T-cell (primary cell): ENCODE results near the gene PSMC3. TPM values are rescaled to one million over a fixed set of nuclear protein-coding genes. Genes with fewer than 3 reads are reported as not detected.

Experiments
- ATAC-seq, 4 experiments: fragments of 200-7000 bp in 3 of 4; fragments of 150-1000 bp in 1 of 4; cut with Tn5 transposase; replicated peaks in 1 of 4; 1 replicate in 3 of 4; 2 replicates in 1 of 4; pipeline ENCODE4 v1.10.0; 2021; ENCODE audit warnings: moderate library complexity in 3 of 4, mild to moderate bottlenecking in 2 of 4, moderate number of reproducible peaks in 1 of 4
- CTCF ChIA-PET, 2 donors: fragments of 300-600 bp; sonication (Branson Sonifier 250); formaldehyde crosslinking; loops; one replicate each; lab custom pipeline; 2022; ENCODE audit warnings: antibody characterized with exemption in 2 of 2; lab: Charles Lee
- POLR2A ChIA-PET, 2 donors: fragments of 300-600 bp; sonication (Branson Sonifier 250); formaldehyde crosslinking; loops; one replicate each; lab custom pipeline; 2022; ENCODE audit warnings: antibody characterized with exemption in 2 of 2; lab: Charles Lee
- DNase-seq, 35 experiments: peaks; one replicate each; pipeline versions ENCODE4 v3.0.0 to v3.0.0-alpha.2; 2013 to 2023
- H3K27ac ChIP-seq: one replicate; pipeline ENCODE4 v1.5.1; 2013; ENCODE audit warnings: low read length
- H3K27me3 ChIP-seq, 2 experiments: replicated peaks in 1 of 2; 1 replicate in 1 of 2; 2 replicates in 1 of 2; pipeline versions ENCODE4 v1.6.1 to v1.7.0; 2013; ENCODE audit warnings: low read length in 1 of 2, mixed read lengths in 1 of 2; ENCODE audit not compliant: control insufficient read depth in 2 of 2, insufficient read depth in 2 of 2; ENCODE audit errors: extremely low read depth in 1 of 2
- H3K36me3 ChIP-seq, 2 donors: 1 replicate in 1 of 2; 2 replicates in 1 of 2; pipeline versions ENCODE4 v1.6.1 to v1.7.0; 2013; ENCODE audit warnings: low read length in 1 of 2; ENCODE audit not compliant: control insufficient read depth in 2 of 2, insufficient read depth in 1 of 2; ENCODE audit errors: extremely low read depth in 1 of 2
- H3K4me1 ChIP-seq, 2 experiments: 1 replicate in 1 of 2; 2 replicates in 1 of 2; pipeline versions ENCODE4 v1.6.1 to v1.7.0; 2013; ENCODE audit warnings: low read length in 2 of 2, mixed read lengths in 1 of 2; ENCODE audit not compliant: insufficient read depth in 2 of 2, control insufficient read depth in 1 of 2; ENCODE audit errors: extremely low read depth in 1 of 2
- H3K4me3 ChIP-seq, 2 donors: 1 replicate in 1 of 2; 2 replicates in 1 of 2; pipeline versions ENCODE4 v1.5.1 to v1.7.0; 2013; ENCODE audit warnings: mild to moderate bottlenecking in 2 of 2, low read length in 1 of 2, moderate library complexity in 1 of 2; ENCODE audit not compliant: control insufficient read depth in 1 of 2; ENCODE audit errors: extremely low read depth in 1 of 2
- H3K9me3 ChIP-seq: 2 replicates; pipeline ENCODE4 v1.7.0; 2013
- H3K27ac Mint-ChIP-seq, 2 donors: one replicate each; pipeline ENCODE4 v1.8.0; 2020 to 2021; ENCODE audit warnings: mild to moderate bottlenecking in 2 of 2, mixed read lengths in 2 of 2
- H3K27me3 Mint-ChIP-seq, 2 donors: one replicate each; pipeline ENCODE4 v1.8.0; 2021 to 2022; ENCODE audit warnings: mixed read lengths in 2 of 2
- H3K36me3 Mint-ChIP-seq: one replicate; pipeline ENCODE4 v1.8.0; 2021; ENCODE audit warnings: mixed read lengths
- H3K4me1 Mint-ChIP-seq, 3 donors: one replicate each; pipeline ENCODE4 v1.8.0; 2020 to 2022; ENCODE audit warnings: mixed read lengths in 3 of 3, mild to moderate bottlenecking in 1 of 3
- H3K4me3 Mint-ChIP-seq, 3 donors: one replicate each; pipeline ENCODE4 v1.8.0; 2020 to 2022; ENCODE audit warnings: mild to moderate bottlenecking in 3 of 3, mixed read lengths in 3 of 3, moderate library complexity in 3 of 3
- H3K9me3 Mint-ChIP-seq, 3 donors: one replicate each; pipeline ENCODE4 v1.8.0; 2020 to 2022; ENCODE audit warnings: mixed read lengths in 3 of 3
- WGBS: methylation state at CpG from one replicate; pipeline ENCODE4 v1.1.5; 2013; ENCODE audit warnings: missing lambda C conversion rate; ENCODE audit not compliant: insufficient coverage; 5-methylcytosine and 5-hydroxymethylcytosine counted together
- total RNA-seq, 35 experiments: library from RNA in 6 of 35; stranded (reverse) in 6 of 35; fragments of 120-200 nt in 1 of 35; gene quantifications; one replicate each; pipeline versions ENCODE4 v1.2.1 to v1.2.4 and lab custom pipeline; 2013 to 2026

The PSMC3 gene
- total RNA-seq, 5 donors from 2014 or later (not counting 1 experiment from before 2014, with no cell fraction given), result 48.6 to 64.4 (median 55.0) TPM

- POLR2A ChIA-PET, result no interaction called here
- H3K27me3 Mint-ChIP-seq, result no peaks in the 10 kb centered on the region
- H3K9me3 ChIP-seq, result no peaks in the 10 kb centered on the region
- H3K4me1 ChIP-seq, result peaks cover 0 to 4% of the 10 kb centered on the region in 2 experiments
- H3K27ac ChIP-seq, result no peak overlapping the region
- H3K36me3 Mint-ChIP-seq, result no peaks in the 10 kb centered on the region
- no peak overlapping the region for H3K4me3 Mint-ChIP-seq
- H3K9me3 Mint-ChIP-seq, result no peaks in the 10 kb centered on the region
- H3K4me1 Mint-ChIP-seq, result peaks cover 4 to 5% (median 5%) of the 10 kb centered on the region in 3 donors
- 91% methylated on average over 4 of the region's 8 CpGs for WGBS
- no peak overlapping the region for H3K4me3 ChIP-seq
- no peak overlapping the region for H3K27ac Mint-ChIP-seq
- no peak for ATAC-seq
- no peaks in the 10 kb centered on the region for H3K27me3 ChIP-seq
- H3K36me3 ChIP-seq, result no peaks in the 10 kb centered on the region
- CTCF ChIA-PET, result interaction anchor here (0.6 to 1.6 kb wide), 4 partner anchors 79 to 646 kb away, joined by 3 to 5 read pairs (median 4); no protein-coding TSS in a partner anchor
- no peak for DNase-seq
These were observed 27.1 kb upstream of the PSMC3 start for GRCh38 chr11:47453365-47453764.

GRCh38 chr11:47451990-47452389 is 25.8 kb upstream of the PSMC3 start:
- 94% methylated on average over 2 of the region's 4 CpGs for WGBS
- POLR2A ChIA-PET, result no interaction called here
- ATAC-seq, result no peak

GRCh38 chr11:47451436-47451835 is 25.2 kb upstream of the PSMC3 start:
- DNase-seq, result no peak
- no peak overlapping the region for H3K4me3 ChIP-seq
- H3K27ac ChIP-seq, result no peak overlapping the region
- no peaks in the 10 kb centered on the region for H3K27me3 Mint-ChIP-seq
- ChIA-PET CTCF (interaction anchor here in 1 of 2 donors (0.6 kb wide), 1 partner anchor 552 kb away, joined by 3 read pairs; no protein-coding TSS in a partner anchor), POLR2A (no interaction called here)
- no peak overlapping the region for H3K4me3 Mint-ChIP-seq
- no peaks in the 10 kb centered on the region for H3K9me3 ChIP-seq
- H3K36me3 ChIP-seq, result no peaks in the 10 kb centered on the region
- H3K27ac Mint-ChIP-seq, result no peak overlapping the region
- peaks cover 0 to 4% of the 10 kb centered on the region in 2 experiments for H3K4me1 ChIP-seq
- peaks cover 4 to 5% (median 5%) of the 10 kb centered on the region in 3 donors for H3K4me1 Mint-ChIP-seq
- H3K9me3 Mint-ChIP-seq, result no peaks in the 10 kb centered on the region
- ATAC-seq, result no peak
- no peaks in the 10 kb centered on the region for H3K27me3 ChIP-seq
- H3K36me3 Mint-ChIP-seq, result no peaks in the 10 kb centered on the region
- no CpG with 5 or more reads among the region's 4 CpGs for WGBS

More at GRCh38 chr11:47451990-47452389, 25.8 kb upstream of the PSMC3 start:
- Histone ChIP-seq H3K27me3 (no peaks in the 10 kb centered on the region), H3K27ac (no peak overlapping the region), H3K9me3 (no peaks in the 10 kb centered on the region), H3K36me3 (no peaks in the 10 kb centered on the region), H3K4me1 (peaks cover 0 to 4% of the 10 kb centered on the region in 2 experiments), H3K4me3 (no peak overlapping the region)
- Mint-ChIP-seq H3K4me1 (peaks cover 4 to 5% (median 5%) of the 10 kb centered on the region in 3 donors), H3K4me3 (no peak overlapping the region), H3K36me3 (no peaks in the 10 kb centered on the region), H3K27ac (no peak overlapping the region), H3K27me3 (no peaks in the 10 kb centered on the region), H3K9me3 (no peaks in the 10 kb centered on the region)
- CTCF ChIA-PET, result interaction anchor here in 1 of 2 donors (0.6 kb wide), 1 partner anchor 45 kb away, joined by 3 read pairs; no protein-coding TSS in a partner anchor
- DNase-seq, result no peak

- no peak for DNase-seq
- H3K4me3 Mint-ChIP-seq, result no peak overlapping the region
- POLR2A ChIA-PET, result no interaction called here
- no peak overlapping the region for H3K4me3 ChIP-seq
- H3K36me3 Mint-ChIP-seq, result no peaks in the 10 kb centered on the region
- no peak for ATAC-seq
- H3K36me3 ChIP-seq, result no peaks in the 10 kb centered on the region
- H3K27ac ChIP-seq, result no peak overlapping the region
- no peak overlapping the region for H3K27ac Mint-ChIP-seq
- H3K27me3 ChIP-seq, result no peaks in the 10 kb centered on the region
- H3K4me1 Mint-ChIP-seq, result peaks cover 4 to 5% (median 5%) of the 10 kb centered on the region in 3 donors
- WGBS, result 98% methylated on average over 5 of the region's 8 CpGs
- H3K27me3 Mint-ChIP-seq, result no peaks in the 10 kb centered on the region
- peaks cover 0 to 4% of the 10 kb centered on the region in 2 experiments for H3K4me1 ChIP-seq
- CTCF ChIA-PET, result no interaction called here
- no peaks in the 10 kb centered on the region for H3K9me3 ChIP-seq
- H3K9me3 Mint-ChIP-seq, result no peaks in the 10 kb centered on the region
These were observed 23.3 kb upstream of the PSMC3 start for GRCh38 chr11:47449541-47449940.

GRCh38 chr11:47448566-47449427 is 22.6 kb upstream of the PSMC3 start, which contains the start of gene RAPSN:
Gene RAPSN, minus strand, starts transcription at chr11:47449136. Its CDS starts 172 bp downstream, at chr11:47448964.
- ATAC-seq, result no peak
- Mint-ChIP-seq H3K4me3 (no peak within 1 kb of the TSS), H3K27ac (no peak within 1 kb of the TSS), H3K4me1 (no peaks in the 10 kb centered on the region), H3K27me3 (no peaks in the 10 kb centered on the region), H3K36me3 (no peaks in the 10 kb centered on the region), H3K9me3 (no peaks in the 10 kb centered on the region)
- H3K36me3 ChIP-seq, result no peaks in the 10 kb centered on the region
- no peak within 1 kb of the TSS for H3K4me3 ChIP-seq
- H3K27me3 ChIP-seq, result no peaks in the 10 kb centered on the region
- ChIA-PET CTCF (interaction anchor here in 1 of 2 donors (1.8 kb wide), 1 partner anchor 74 kb away, joined by 4 read pairs; no protein-coding TSS in a partner anchor), POLR2A (no interaction called here)
- H3K27ac ChIP-seq, result no peak within 1 kb of the TSS
- 95% methylated on average over 30 of the region's 32 CpGs for WGBS
- H3K9me3 ChIP-seq, result no peaks in the 10 kb centered on the region
- no peaks in the 10 kb centered on the region for H3K4me1 ChIP-seq
- no peak for DNase-seq

- H3K4me3 ChIP-seq, result no peak overlapping the region
- CTCF ChIA-PET, result interaction anchor here (0.6 to 1.8 kb wide), 2 partner anchors 33 to 74 kb away, joined by 4 to 11 read pairs; no protein-coding TSS in a partner anchor
- POLR2A ChIA-PET, result no interaction called here
- no peak overlapping the region for H3K27ac ChIP-seq
- no peak for ATAC-seq
- H3K4me1 Mint-ChIP-seq, result no peaks in the 10 kb centered on the region
- H3K4me3 Mint-ChIP-seq, result no peak overlapping the region
- no peaks in the 10 kb centered on the region for H3K9me3 ChIP-seq
- no peaks in the 10 kb centered on the region for H3K36me3 ChIP-seq
- no peaks in the 10 kb centered on the region for H3K9me3 Mint-ChIP-seq
- no peaks in the 10 kb centered on the region for H3K27me3 Mint-ChIP-seq
- no peaks in the 10 kb centered on the region for H3K36me3 Mint-ChIP-seq
- no peak overlapping the region for H3K27ac Mint-ChIP-seq
- WGBS, result 92% methylated on average over 11 of the region's 12 CpGs
- H3K27me3 ChIP-seq, result no peaks in the 10 kb centered on the region
- no peak for DNase-seq
- peaks cover 0 to 3% of the 10 kb centered on the region in 2 experiments for H3K4me1 ChIP-seq
These were observed 21.7 kb upstream of the PSMC3 start for GRCh38 chr11:47447906-47448305.
